Activated CD4-positive, CD25-positive, alpha-beta regulatory T cell treated with anti-CD3 and anti-CD28 coated beads, Interleukin-2, amount 50 U/mL, for 16 hours (primary cell): Measurements from ENCODE around the gene WWP2.
"Not testable (repeated sequence)": the region's sequence is repeated elsewhere in the genome, so short reads cannot be mapped to it uniquely, and the experiment has no call there.

Experiments used
- DNase-seq: peaks from one replicate; pipeline ENCODE4 v3.0.0-alpha.2; 2020; ENCODE audit warnings: low read depth, low spot score

Gene WWP2

GRCh38 chr16:69761983-69762813 lies at the start of gene WWP2:
Gene WWP2, plus strand, starts transcription at chr16:69762332. Its CDS starts 24,679 bp downstream, at chr16:69787011.
- DNase-seq, result peak; percentile 61

GRCh38 chr16:69712914-69713581 lies 49.1 kb upstream of the WWP2 start:
- no peak for DNase-seq

- no peak for DNase-seq
These were observed 45.1 kb upstream of the WWP2 start for GRCh38 chr16:69717066-69717465.

DNA sequence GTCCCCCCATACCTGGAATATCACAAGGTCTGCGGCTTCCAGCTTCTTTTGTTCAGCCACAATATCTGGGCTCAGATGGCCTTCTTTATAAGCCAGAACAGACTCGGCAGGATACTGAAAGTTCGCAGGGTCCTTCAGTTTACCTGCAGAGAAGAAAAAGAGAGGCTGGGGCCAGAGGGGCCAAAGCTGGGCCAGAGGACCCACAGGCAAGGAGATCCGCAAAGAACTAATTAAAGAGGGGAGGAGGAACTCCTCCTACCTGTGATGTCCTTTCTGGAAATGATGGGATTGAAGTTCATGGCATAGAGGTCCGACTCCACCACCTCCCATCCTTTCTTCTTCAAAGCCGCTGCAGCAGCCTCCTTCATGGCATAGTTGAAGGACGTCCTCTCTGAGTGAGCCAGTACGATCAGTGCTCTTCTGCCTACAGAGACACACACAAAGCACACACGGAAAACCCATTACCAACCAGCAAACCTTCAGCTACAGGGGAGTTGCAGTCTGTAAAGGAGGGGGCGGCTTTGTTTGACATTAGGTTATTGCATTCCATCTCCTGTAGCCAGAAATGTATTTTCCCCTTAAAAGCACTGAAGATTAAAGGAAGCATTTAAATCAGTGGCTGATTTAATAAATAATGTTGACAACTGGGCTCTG lies 43.9 kb upstream of the WWP2 start:
- no peak for DNase-seq

- no peak for DNase-seq
These were observed 41.2 kb upstream of the WWP2 start for GRCh38 chr16:69720822-69721430.

DNA sequence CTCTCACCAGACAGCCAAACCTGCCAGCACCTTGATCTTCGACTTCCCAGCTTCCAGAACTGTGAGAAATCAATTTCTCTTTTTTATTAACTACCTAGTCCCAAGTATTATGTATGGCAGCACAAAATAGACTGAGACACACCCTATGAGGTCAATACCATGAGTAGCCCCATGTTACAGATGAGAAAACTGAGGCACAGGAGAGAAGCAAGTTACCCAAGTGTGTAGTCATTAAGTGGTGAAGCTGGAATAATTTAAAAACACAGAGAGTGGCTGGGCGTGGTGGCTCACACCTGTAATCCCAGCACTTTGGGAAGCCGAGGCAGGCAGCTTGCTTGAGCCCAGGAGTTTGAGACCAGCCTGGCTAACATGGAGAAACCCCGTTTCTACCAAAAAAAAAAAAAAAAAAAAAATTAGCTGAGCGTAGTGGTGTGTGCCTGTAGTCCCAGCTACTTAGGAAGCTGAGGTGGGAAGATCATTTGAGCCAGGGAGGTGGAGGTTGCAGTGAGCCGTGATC lies 40.6 kb upstream of the WWP2 start:
- DNase-seq, result no peak

- DNase-seq, result no peak
These were observed 37.7 kb upstream of the WWP2 start for GRCh38 chr16:69724414-69724873.

DNA sequence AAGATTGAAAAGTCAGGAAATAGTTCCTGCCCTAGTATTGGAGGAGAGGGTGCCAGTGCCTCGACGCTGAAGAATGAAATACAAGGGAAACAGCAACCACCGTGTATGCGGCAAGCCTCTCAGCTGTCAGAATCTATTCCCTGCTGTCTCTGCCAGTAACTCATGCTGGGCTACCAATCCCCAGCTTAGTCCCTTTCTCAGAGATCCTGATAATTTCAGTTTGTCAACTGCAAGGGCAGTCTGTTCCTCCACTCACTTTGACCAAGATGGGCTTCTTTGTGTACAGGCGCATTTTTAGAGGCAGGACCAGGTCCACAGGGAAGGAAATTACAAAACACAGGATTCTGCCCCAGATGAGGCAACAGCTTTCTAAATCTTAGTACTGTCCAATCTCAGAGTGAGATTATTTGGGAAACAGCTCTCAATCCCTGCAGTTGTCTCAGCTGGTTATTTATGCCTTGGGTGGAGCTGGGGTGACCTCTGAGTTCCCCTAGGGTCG lies 37.1 kb upstream of the WWP2 start:
- DNase-seq, result no peak

- DNase-seq, result no peak
These were observed 36.4 kb upstream of the WWP2 start for GRCh38 chr16:69725480-69726312.

GRCh38 chr16:69726313-69727060 lies 35.6 kb upstream of the WWP2 start, which contains the start of gene NQO1:
Gene NQO1, minus strand, starts transcription at chr16:69726560. Its CDS starts 121 bp downstream, at chr16:69726439.
- DNase-seq, result peak; percentile 66

- DNase-seq, result no peak
These were observed 34.2 kb upstream of the WWP2 start for GRCh38 chr16:69727916-69728270.

DNA sequence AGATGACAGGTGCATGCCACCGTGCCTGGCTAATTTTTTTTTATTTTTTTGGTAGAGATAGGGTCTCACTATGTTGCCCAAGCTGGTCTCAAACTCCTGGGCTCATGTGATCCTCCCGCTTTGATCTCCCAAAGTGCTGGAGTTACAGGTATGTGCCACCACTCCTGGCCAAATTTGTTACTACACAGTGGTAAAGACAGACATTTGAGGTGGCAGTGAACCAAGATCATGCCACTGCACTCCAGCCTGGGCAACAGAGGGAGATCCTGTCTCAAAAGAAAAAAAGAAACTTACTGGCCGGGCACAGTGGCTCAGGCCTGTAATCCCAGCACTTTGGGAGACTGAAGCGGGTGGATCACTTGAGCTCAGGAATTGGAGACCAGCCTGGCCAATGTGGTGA lies 33.1 kb upstream of the WWP2 start:
- not testable (repeated sequence) for DNase-seq

- not testable (repeated sequence) for DNase-seq
These were observed 30.9 kb upstream of the WWP2 start for GRCh38 chr16:69731280-69731679.

DNA sequence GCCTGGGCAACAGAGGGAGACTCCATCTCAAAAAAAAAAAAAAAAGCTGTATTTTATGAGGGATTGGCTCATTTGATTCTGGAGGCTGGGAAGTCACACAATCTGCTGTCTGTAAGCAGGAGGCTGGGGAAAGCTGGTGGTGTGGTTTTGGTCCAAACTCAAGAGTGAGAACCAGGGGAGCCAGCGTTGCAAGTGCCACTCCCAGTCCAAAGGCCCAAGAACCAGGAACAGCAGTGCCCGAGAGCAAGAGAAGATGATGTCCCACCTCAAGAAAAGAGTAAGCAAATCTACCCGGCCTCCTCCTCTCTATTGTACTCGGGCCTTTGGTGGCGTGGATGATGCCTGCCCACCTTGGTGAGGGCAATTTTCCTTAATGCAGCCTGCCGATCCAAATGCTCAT lies 30.0 kb upstream of the WWP2 start:
- DNase-seq, result no peak

DNA sequence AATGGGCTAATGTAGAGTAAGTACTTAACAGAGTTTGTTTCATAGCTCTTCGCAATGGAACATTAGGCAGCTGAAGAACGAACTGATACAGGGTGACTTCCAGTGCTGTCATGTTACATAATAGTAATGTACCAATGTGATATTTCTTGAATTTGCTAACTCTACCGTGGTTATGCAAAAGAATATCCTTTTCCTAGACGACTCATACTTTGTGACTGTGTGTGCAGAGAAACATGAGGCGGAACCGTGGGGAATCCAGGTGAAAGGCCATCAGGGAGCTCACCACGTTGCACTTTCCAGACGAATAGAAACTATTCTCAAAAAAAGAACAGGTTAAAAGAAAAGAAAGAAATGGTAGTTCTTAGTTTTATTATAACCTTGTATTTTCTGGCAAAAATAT lies 20.6 kb upstream of the WWP2 start:
- no peak for DNase-seq

DNA sequence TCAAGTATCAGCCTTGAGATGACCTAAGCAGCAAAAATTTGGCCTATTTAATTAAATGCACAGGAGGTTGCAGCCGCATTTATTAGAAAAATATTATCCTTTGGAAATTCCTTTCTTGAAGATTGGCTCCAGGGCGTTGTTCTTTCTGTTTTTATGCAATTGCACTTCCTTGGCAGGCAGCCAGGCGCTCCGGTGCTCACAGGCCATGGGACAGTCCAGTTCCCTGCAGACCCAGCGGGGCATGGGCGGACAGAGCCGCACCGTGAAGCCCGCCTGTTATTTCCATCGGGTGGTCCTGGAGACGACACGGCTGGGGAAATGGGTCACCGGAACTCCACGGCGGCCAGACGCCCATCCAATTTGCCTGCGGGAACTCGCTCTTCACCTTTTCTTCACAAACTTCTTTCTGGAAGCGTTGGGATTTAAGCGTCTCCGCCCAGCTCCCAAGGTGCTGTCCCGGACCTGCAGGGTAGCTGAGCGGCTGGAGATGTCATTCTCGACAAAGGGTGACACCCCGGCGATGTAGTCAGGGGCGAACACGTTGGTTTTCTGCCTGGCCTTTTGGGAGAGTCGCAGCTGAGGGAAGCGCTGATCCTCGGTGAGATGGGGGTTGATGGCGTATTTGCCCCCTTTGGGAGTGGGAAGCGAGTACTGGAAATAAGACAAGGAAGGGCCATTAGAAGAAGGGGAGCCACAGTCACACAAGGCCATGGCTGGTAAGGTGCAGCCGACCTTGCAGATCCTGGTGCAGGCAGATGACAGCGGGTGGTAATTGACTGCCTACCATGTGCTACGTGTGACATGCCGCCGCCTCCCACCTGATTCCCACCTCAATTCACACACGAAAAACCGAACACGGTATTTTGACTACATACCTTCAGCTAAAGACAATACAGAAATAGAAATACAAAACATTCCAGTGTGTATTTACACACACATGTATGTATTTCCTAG lies 19.9 kb upstream of the WWP2 start:
- no peak for DNase-seq

GRCh38 chr16:69744363-69745231 lies 17.5 kb upstream of the WWP2 start:
- DNase-seq, result no peak

- DNase-seq, result no peak
These were observed 16.9 kb upstream of the WWP2 start for GRCh38 chr16:69745232-69745612.
